ENCODE results near the gene MSH6.

Gene MSH6, protein sequence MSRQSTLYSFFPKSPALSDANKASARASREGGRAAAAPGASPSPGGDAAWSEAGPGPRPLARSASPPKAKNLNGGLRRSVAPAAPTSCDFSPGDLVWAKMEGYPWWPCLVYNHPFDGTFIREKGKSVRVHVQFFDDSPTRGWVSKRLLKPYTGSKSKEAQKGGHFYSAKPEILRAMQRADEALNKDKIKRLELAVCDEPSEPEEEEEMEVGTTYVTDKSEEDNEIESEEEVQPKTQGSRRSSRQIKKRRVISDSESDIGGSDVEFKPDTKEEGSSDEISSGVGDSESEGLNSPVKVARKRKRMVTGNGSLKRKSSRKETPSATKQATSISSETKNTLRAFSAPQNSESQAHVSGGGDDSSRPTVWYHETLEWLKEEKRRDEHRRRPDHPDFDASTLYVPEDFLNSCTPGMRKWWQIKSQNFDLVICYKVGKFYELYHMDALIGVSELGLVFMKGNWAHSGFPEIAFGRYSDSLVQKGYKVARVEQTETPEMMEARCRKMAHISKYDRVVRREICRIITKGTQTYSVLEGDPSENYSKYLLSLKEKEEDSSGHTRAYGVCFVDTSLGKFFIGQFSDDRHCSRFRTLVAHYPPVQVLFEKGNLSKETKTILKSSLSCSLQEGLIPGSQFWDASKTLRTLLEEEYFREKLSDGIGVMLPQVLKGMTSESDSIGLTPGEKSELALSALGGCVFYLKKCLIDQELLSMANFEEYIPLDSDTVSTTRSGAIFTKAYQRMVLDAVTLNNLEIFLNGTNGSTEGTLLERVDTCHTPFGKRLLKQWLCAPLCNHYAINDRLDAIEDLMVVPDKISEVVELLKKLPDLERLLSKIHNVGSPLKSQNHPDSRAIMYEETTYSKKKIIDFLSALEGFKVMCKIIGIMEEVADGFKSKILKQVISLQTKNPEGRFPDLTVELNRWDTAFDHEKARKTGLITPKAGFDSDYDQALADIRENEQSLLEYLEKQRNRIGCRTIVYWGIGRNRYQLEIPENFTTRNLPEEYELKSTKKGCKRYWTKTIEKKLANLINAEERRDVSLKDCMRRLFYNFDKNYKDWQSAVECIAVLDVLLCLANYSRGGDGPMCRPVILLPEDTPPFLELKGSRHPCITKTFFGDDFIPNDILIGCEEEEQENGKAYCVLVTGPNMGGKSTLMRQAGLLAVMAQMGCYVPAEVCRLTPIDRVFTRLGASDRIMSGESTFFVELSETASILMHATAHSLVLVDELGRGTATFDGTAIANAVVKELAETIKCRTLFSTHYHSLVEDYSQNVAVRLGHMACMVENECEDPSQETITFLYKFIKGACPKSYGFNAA (N-terminal part only)

DNA sequence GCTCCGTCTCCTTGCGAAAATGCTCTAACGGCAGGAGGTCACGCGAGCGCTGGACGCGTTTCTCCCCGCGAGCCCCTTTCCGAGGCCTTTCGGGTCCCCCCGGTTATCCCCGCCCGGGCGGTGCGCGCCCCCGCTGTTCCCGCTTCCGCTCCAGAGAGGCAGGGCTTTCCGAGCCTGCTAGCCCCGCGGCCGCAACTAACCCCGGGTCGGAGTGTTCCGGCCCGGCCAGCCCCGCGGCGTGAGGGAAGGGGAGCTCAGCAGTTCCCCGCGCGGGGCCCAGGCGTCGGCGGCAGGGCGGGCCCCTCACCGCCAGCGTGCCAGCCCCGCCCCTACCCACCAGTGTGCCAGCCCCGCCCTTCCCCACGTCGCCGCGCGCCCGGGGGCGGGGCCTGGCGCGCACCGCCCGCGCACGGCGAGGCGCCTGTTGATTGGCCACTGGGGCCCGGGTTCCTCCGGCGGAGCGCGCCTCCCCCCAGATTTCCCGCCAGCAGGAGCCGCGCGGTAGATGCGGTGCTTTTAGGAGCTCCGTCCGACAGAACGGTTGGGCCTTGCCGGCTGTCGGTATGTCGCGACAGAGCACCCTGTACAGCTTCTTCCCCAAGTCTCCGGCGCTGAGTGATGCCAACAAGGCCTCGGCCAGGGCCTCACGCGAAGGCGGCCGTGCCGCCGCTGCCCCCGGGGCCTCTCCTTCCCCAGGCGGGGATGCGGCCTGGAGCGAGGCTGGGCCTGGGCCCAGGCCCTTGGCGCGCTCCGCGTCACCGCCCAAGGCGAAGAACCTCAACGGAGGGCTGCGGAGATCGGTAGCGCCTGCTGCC is at the start of gene MSH6:
Gene MSH6 (plus strand): TSS at position 475 of the 815 bp plus-strand sequence. CDS start 89 bp downstream, at position 564.
- DNase-seq (ENCODE audit: low spot score) = peak; percentile 89

DNA sequence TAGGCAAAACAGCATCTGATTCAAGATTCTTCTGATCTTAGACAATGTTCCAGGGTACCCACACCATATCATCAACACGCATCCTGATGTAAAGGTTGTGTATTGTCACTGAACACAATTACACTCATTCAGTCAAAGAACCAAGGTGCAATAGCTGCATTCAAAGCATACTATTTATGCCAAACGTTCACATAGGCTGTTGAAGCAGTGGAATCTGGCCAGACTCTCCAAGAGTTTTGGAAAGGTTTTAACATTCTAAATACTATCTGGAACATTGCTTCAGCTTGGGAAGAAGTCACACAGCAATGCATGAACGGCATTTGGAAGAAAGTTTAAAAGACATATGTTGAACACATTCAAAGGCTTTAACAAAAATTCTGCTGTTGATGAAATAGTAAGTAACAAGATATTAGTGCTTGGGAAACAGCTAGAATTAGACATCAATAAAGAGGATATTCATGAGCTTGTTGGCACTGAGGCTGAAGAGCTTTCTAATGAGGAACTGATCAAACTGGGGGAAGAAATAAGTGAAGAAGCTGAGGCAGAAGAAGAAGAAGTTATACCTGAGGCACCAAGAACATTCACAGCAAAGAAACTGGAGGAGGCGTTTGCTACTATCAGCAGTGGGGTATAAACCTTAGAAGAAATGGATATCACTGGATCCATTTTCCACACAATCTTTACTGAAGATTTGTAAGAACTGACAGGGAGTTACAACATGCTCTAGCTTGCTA is 47.6 kb upstream of the MSH6 start:
- DNase-seq (ENCODE audit: low spot score) = peak; percentile 32

GRCh38 chr2:47735912-47736311 is 47.0 kb upstream of the MSH6 start:
- no peak for DNase-seq (ENCODE audit: low spot score)

GRCh38 chr2:47737191-47737975 is 45.6 kb upstream of the MSH6 start:
- DNase-seq (ENCODE audit: low spot score) = no peak

GRCh38 chr2:47738331-47738730 is 44.6 kb upstream of the MSH6 start:
- DNase-seq (ENCODE audit: low spot score) = no peak

GRCh38 chr2:47741101-47741500 is 41.8 kb upstream of the MSH6 start:
- DNase-seq (ENCODE audit: low spot score) = no peak

DNA sequence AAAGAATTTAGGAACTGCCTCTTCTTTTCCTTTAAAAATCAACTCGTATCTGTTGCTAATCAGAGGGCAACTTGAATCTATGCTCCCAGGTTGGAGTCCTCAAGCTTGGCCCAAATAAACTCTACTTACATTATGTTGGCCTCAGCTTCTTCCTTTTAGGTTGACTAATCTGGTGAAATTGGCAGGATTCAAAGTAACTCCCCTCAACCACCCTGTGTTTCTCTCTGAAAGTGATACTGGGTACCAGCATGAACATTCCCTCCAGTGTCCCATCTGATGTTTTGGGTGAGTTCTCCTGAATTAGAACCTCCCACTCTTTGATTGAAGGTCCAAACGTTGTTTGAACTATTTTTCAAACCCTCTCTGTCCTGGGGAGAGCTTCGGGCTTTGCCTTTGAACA is 41.3 kb upstream of the MSH6 start:
- DNase-seq (ENCODE audit: low spot score) = no peak

DNA sequence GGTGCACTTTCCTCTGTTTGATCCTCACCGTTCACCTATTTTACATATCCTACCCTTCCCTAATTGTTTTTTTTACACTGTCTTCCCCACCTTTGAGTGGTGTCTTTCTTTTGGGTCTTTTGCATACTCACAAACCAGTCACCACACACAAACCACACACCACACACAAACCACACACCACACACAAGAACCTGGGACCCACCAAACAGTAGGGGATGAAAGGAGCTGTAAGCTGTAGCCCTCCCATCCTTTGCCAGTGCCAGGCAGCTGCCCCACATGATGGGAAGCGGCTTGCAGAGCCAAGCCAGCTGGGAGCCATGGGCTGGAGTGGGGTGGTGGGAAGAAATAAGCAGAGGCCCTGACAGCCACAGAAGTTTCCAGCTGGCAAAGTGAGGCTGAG is 38.9 kb upstream of the MSH6 start:
- DNase-seq (ENCODE audit: low spot score) = no peak

DNA sequence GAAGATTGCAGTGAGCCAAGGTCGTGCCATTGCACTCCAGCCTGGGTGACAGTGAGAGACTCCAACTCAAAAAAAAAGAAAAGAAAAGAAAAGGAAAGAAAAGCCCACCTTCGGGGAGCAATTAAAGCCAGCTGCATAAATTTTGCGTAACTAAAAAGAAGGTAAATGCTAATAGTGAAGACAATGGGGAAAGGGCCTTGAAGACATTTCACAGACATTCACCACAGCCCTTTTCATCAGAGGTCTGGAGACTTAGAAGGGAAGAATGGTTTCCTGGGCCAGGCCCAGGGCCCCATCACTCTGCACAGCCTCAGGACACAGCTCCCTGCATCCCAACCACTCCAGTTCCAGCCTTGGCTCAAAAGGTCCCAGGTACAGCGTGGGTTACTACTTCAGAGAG is 35.1 kb upstream of the MSH6 start:
- DNase-seq (ENCODE audit: low spot score) = no peak

- DNase-seq (ENCODE audit: low spot score) = no peak
These were observed 31.0 kb upstream of the MSH6 start for GRCh38 chr2:47751856-47752414.

DNA sequence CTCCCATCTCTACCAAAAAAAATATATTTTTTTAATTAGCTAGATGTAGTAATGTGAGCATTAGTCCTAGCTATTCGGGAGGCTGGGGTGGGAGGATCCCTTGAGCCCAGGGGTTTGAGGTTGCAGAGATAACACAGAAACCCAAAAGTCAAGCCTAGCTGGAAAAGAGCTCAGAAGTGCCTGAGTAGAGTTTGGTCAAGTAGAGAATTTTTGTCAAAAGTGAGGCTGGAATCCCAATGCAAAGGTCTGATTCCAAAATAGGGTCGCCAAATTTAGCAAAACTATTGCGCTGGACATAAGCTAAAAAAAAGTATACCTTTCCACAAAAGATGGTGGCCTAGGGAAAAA is 15.5 kb upstream of the MSH6 start:
- no peak for DNase-seq (ENCODE audit: low spot score)

DNA sequence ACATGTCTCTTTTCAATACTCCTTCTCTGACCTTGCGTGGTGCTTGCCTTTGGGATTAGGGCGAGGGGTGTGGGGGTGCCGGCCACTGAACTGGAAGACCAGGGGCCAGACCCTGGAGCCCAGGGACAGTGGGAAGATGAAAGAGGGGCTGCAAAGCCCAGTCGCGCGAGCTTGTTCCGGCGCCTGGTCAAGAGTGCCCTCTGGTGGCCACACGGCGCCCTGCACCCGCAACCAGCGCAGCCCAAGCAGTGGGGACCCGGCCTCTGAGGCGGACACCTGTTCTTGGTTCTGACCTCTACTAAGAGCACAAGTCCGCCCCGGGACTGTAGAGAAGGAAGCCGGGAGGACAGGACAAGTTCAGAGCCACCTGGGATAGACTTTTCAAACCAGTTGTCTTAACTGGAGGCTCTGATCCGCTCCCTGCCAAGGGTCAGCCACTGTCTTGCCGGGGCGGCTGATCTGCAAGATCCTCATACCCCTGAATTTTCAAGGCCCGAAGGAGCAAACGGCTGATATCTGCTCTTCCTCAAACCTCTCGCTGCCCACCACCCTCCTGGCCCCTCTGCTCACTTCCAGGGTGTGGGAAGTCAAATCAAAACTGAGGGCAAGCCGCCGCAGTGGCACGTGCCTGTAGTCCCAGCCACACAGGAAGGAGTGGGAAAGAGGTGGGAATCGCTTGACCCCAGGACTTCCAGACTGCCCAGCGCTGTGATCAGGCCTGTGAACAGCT is 14.9 kb upstream of the MSH6 start:
- no peak for DNase-seq (ENCODE audit: low spot score)

GRCh38 chr2:47769318-47769717 is 13.6 kb upstream of the MSH6 start:
- no peak for DNase-seq (ENCODE audit: low spot score)

DNA sequence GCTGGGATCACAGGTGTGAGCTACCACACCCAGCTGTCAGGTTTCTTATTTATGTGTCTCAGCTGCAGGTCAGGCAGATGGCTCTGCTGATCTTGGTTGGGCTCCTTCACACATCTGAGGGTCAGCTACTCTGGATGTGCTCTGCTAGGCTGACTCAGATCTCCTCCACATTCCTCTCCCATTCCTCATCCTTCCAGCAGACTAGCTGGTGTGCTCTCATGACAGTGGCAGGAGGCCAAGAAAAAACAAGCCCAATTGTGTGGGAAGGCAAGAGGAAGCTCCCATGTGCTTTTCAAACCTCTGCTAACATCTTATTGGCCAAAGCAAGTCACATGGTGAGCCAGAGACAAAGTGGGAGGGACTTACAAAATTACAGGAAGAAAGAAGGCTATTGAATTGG is 11.7 kb upstream of the MSH6 start:
- peak; percentile 97 for DNase-seq (ENCODE audit: low spot score)

GRCh38 chr2:47772343-47772742 is 10.6 kb upstream of the MSH6 start:
- DNase-seq (ENCODE audit: low spot score) = no peak

GRCh38 chr2:47774567-47774966 is 8.4 kb upstream of the MSH6 start:
- DNase-seq (ENCODE audit: low spot score) = no peak

- no peak for DNase-seq (ENCODE audit: low spot score)
These were observed 5.5 kb upstream of the MSH6 start for GRCh38 chr2:47777277-47777937.

DNA sequence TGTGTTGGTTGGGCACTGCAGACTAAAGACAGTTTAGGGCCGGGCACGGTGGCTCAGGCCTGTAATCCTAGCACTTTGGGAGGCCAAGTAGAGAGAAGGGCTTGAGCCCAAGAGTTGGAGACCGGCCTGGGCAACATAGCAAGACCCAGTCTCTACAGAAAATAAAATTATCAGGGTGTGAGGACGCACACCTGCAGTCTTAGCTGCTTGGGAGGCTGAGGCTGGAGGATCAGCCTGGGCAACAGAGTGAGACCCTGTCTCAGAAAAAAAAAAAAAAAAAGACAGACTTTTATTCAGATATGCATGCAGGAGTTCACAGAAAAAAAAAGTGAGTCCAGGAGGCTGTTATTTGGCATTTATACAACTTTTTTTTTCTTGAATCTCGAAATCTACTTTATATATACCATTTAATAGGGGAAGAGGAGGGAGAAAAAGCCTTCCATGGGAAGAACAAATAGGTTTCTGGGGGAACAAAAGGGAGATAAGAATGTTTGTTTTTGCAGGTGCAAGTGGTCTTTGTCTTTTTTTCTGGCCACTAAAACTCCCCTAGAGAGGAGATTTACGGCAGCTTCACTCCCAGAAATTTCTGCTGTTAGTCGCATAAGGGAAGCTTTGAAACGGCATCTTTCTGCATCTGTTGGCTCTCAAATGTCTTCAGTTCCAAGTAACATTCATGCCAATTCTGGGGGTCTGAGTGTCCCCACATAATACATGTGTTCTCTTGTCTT is 4.1 kb upstream of the MSH6 start:
- no peak for DNase-seq (ENCODE audit: low spot score)

Measured in pons (tissue), 1 donor.